ENCODE data around the gene FYN.

DNA sequence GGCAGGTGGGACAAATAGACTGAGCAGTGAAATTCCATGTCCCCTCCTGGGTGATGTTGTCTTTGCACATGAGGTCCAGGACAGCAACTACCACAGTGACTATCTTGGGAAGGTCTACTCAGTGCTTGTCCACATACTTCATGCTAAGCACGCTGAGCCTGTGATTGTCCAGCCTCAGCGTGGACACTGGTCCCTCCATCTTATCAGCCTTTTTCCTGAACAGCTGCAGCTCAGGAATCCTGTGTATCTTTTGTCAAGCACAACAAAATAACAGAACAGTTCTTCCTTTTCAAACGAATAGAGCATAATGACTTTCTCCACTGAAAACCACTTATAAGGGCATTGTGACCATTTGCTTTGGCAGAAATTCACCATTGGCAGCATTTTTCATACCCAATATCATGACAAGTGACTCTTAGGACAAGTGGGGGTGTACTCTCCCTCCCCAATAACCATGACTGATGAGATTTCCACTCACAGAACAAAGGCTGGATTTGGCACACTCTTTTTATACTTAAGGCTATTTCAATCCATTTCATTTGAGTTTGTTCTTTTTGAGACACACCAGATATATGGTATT is 90.3 kb downstream of the FYN start:
- TF ChIP-seq NFRKB (IDR thresholded peaks at IDR 0.05) (no peak), SP1 (IDR thresholded peaks at IDR 0.05) (no peak), FOXM1 (IDR thresholded peaks at IDR 0.05; ENCODE audit: borderline replicate concordance) (no peak), SUZ12 (IDR thresholded peaks at IDR 0.05) (no peak), FOXA1 (IDR thresholded peaks at IDR 0.05) (no peak), BHLHE40 (IDR thresholded peaks at IDR 0.05; ENCODE audit: borderline replicate concordance) (no peak), FOXK2 (IDR thresholded peaks at IDR 0.05) (no peak), CTBP1 (IDR thresholded peaks at IDR 0.05; ENCODE audit: borderline replicate concordance) (no peak), ZNF384 (IDR thresholded peaks at IDR 0.05) (no peak), TARDBP (IDR thresholded peaks at IDR 0.05) (no peak)
- TF ChIP-seq, protein P1, sequence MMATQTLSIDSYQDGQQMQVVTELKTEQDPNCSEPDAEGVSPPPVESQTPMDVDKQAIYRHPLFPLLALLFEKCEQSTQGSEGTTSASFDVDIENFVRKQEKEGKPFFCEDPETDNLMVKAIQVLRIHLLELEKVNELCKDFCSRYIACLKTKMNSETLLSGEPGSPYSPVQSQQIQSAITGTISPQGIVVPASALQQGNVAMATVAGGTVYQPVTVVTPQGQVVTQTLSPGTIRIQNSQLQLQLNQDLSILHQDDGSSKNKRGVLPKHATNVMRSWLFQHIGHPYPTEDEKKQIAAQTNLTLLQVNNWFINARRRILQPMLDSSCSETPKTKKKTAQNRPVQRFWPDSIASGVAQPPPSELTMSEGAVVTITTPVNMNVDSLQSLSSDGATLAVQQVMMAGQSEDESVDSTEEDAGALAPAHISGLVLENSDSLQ (IDR thresholded peaks at IDR 0.05) = no peak
